BJ (cell line): ENCODE measurements around the gene ARHGAP36. TPM values are rescaled to one million over a fixed set of nuclear protein-coding genes. Genes with fewer than 3 reads are reported as not detected.

Experiments
- CTCF ChIA-PET: fragments of 350-600 bp; formaldehyde crosslinking; extraction: SDS; loops from one replicate; lab custom pipeline; 2021; ENCODE audit warnings: antibody characterized with exemption, inconsistent platforms; lab: Yijun Ruan, JAX
- POLR2A ChIA-PET: fragments of 300-600 bp; sonication (Branson Sonifier 250); formaldehyde crosslinking; extraction: SDS; loops from one replicate; lab custom pipeline; 2021; ENCODE audit warnings: antibody characterized with exemption; lab: Charles Lee
- DNase-seq: peaks from one replicate; pipeline ENCODE4 v3.0.0-alpha.2; 2011; ENCODE audit warnings: low read depth
- H3K27me3 ChIP-seq: 2 replicates; pipeline ENCODE4 v1.6.0; 2011; ENCODE audit warnings: low read length; ENCODE audit not compliant: control insufficient read depth, insufficient read depth
- H3K36me3 ChIP-seq: 2 replicates; pipeline ENCODE4 v1.5.1; 2011; ENCODE audit warnings: low read length; ENCODE audit not compliant: control insufficient read depth, insufficient read depth
- H3K4me3 ChIP-seq: 2 replicates; pipeline ENCODE4 v1.5.1; 2011; ENCODE audit warnings: low read depth, mild to moderate bottlenecking, control low read depth, low read length
- CTCF ChIP-seq: IDR thresholded peaks from 2 replicates; pipeline ENCODE4 v1.5.1; 2011; ENCODE audit warnings: low read depth, mild to moderate bottlenecking, control low read depth, inconsistent platforms, low read length, moderate library complexity; ENCODE audit not compliant: insufficient read depth
- polyA plus RNA-seq: library from polyadenylated mRNA; depleted of rRNA; stranded (reverse); fragments of >200 nt; gene quantifications from 2 replicates; pipeline ENCODE4 v1.2.3, GENCODE V29; 2011; rRNA removed

The ARHGAP36 gene
- polyA plus RNA-seq, 1 experiment: not detected

DNA sequence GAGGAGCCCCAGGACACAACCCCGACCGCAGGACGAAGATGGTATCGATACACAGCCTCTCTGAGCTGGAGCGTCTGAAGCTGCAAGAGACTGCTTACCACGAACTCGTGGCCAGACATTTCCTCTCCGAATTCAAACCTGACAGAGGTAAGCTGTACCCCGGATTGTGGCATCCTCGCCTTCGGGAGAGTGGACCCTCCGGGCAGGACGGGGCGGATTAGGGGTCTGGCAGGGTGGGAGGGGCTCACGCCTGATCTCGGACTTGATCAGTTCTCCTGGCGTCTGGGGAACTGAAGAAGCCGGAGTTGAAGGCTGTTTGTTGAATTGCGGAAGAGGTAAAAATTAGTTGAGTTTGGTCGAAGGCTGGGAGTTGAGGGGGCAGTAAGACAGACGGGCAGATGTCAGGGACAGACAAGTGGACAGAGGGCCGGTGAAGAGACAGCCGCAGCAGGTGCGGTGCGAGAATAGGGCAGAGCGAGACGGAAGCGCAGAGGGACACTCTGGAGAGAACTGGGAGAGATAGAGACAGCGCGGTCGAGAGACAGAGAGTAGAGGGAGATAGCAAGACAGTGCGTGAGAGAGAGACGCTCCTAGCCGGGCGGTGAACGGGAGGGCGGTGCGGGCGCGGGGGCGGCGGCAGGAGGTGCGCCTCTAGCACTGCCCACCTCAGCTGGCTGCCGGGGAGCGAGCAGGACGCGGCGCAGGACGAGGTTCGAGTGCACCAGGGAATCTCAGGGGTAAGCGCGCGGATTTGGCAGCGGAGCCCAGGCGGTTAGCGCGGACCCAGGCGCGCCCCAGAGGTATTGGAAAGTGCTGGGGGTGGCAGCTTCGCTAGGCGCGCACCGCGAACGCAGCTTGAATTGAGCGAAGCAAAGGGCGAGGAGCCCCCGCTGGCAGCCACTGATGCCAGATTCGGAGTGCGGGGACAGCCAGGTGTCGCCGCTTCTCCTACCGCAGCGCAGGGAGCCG, 23.9 kb downstream of the ARHGAP36 start:
- no peak for DNase-seq
- POLR2A ChIA-PET: no interaction called here
- CTCF ChIA-PET: no interaction called here
- Histone ChIP-seq H3K36me3 (no peaks in the 10 kb centered on the region), H3K4me3 (no peak overlapping the region), H3K27me3 (peaks cover 4% of the 10 kb centered on the region; the same call in 1 of the 2 replicates)
- TF ChIP-seq CTCF: no peak

- Histone ChIP-seq H3K27me3 (peaks cover 4% of the 10 kb centered on the region; the same call in 1 of the 2 replicates), H3K4me3 (no peak overlapping the region), H3K36me3 (no peaks in the 10 kb centered on the region)
- ChIA-PET POLR2A (no interaction called here), CTCF (no interaction called here)
- DNase-seq: no peak
- TF ChIP-seq CTCF: no peak
These were observed 25.5 kb downstream of the ARHGAP36 start for GRCh38 chrX:131083510-131084142.

- no peaks in the 10 kb centered on the region for H3K36me3 ChIP-seq
- DNase-seq: no peak
- CTCF ChIA-PET: no interaction called here
- no peak for TF ChIP-seq CTCF
- POLR2A ChIA-PET: no interaction called here
- H3K4me3 ChIP-seq: no peak overlapping the region
- peaks cover 4% of the 10 kb centered on the region; the same call in 1 of the 2 replicates for H3K27me3 ChIP-seq
These were observed 26.0 kb downstream of the ARHGAP36 start for GRCh38 chrX:131084145-131084544.

DNA sequence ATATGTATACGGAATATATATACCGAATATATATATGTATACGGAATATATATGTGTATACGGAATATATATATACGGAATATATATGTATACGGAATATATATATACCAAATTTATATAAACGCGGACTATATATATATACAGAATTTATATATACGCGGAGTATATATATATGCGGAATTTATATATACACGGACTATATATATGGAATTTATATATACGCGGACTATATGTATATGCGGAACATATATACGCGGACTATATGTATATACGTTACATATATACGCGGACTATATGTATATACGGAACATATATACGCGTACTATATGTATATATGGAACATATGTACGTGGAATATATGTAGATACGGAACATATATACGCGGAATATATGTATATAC, 78.6 kb downstream of the ARHGAP36 start:
- H3K4me3 ChIP-seq: no peak overlapping the region
- H3K36me3 ChIP-seq: no peaks in the 10 kb centered on the region
- no peak for TF ChIP-seq CTCF
- H3K27me3 ChIP-seq: no peaks in the 10 kb centered on the region
- POLR2A ChIA-PET: no interaction called here
- DNase-seq: no peak
- CTCF ChIA-PET: no interaction called here

GRCh38 chrX:131139072-131139471, 80.9 kb downstream of the ARHGAP36 start:
- no peak for DNase-seq
- CTCF ChIA-PET: no interaction called here
- H3K27me3 ChIP-seq: no peaks in the 10 kb centered on the region
- no peak for TF ChIP-seq CTCF
- no peaks in the 10 kb centered on the region for H3K36me3 ChIP-seq
- POLR2A ChIA-PET: no interaction called here
- no peak overlapping the region for H3K4me3 ChIP-seq

Other genes with a start within 250 kb of the ARHGAP36 start
- 17.5 and 22.7 TPM in 2 replicates for gene ENOX2, start 155.1 kb upstream of the ARHGAP36 start, polyA plus RNA-seq
- gene IGSF1, start 231.0 kb downstream of the ARHGAP36 start, polyA plus RNA-seq: not detected in 2 replicates